ENCODE measurements around the gene CEL. TPM values are rescaled to one million over a fixed set of nuclear protein-coding genes. Genes with fewer than 3 reads are reported as not detected.
"Not testable (repeated sequence)": the region's sequence is repeated elsewhere in the genome, so short reads cannot be mapped to it uniquely, and the experiment has no call there.

The CEL gene
- total RNA-seq, 2 donors from 2014 or later = 1.7 to 2.8 TPM

DNA sequence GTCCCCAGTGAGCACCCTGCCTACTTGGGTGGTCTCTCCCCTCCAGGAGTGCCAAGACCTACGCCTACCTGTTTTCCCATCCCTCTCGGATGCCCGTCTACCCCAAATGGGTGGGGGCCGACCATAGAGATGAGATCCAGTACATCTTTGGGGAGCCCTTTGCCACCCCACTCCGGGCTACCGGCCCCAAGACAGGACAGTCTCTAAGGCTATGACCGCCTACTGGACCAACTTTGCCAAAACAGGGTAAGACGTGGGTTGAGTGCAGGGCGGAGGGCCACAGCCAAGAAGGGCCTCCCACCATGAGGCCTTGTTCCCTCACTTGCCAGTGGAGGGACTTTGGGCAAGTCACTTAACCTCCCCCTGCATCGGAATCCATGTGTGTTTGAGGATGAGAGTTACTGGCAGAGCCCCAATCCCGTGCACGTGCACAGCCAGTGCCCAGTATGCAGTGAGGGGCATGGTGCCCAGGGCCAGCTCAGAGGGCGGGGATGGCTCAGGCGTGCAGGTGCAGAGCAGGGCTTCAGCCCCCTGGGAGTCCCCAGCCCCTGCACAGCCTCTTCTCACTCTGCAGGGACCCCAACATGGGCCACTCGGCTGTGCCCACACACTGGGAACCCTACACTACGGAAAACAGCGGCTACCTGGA lies 24.6 kb downstream of the CEL start:
- intact Hi-C loops (cut with DNase I); DNase-seq (ENCODE audit: low spot score); H3K4me3 ChIP-seq; H3K27ac ChIP-seq; H3K36me3 ChIP-seq; H3K9me3 ChIP-seq; H3K4me1 ChIP-seq (replicated peaks); H3K27me3 ChIP-seq (replicated peaks; ENCODE audit: insufficient read depth): not testable (repeated sequence)
- WGBS = 80% methylated on average over 9 of the region's 17 CpGs

DNA sequence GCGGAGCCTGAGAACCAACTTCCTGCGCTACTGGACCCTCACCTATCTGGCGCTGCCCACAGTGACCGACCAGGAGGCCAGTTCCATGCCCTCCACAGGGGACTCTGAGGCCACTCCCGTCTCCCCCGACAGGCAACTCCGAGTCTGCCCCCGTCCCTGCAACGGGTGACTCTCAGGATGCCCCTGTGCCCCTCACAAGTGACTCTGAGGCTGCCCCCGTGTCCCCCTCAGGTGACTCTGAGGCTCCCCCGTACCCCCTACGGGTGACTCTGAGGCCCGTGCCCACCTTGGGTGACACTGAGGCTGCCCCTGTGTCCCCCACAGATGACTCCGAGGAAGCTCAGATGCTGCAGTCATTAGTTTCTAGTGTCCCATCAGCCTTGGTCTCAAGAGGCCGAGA lies 25.1 kb downstream of the CEL start:
- no peaks in the 10 kb centered on the region for H3K9me3 ChIP-seq
- DNase-seq (ENCODE audit: low spot score) = no peak
- intact Hi-C loops (cut with DNase I) = no loop called here
- WGBS = 70% methylated on average over 14 of the region's 15 CpGs
- H3K36me3 ChIP-seq = no peaks in the 10 kb centered on the region
- TF ChIP-seq, protein P1, sequence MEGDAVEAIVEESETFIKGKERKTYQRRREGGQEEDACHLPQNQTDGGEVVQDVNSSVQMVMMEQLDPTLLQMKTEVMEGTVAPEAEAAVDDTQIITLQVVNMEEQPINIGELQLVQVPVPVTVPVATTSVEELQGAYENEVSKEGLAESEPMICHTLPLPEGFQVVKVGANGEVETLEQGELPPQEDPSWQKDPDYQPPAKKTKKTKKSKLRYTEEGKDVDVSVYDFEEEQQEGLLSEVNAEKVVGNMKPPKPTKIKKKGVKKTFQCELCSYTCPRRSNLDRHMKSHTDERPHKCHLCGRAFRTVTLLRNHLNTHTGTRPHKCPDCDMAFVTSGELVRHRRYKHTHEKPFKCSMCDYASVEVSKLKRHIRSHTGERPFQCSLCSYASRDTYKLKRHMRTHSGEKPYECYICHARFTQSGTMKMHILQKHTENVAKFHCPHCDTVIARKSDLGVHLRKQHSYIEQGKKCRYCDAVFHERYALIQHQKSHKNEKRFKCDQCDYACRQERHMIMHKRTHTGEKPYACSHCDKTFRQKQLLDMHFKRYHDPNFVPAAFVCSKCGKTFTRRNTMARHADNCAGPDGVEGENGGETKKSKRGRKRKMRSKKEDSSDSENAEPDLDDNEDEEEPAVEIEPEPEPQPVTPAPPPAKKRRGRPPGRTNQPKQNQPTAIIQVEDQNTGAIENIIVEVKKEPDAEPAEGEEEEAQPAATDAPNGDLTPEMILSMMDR (IDR thresholded peaks at IDR 0.05) = no peak
- TF ChIP-seq POLR2AphosphoS5 (IDR thresholded peaks at IDR 0.05) (no peak), POLR2A (IDR thresholded peaks at IDR 0.05) (no peak)
- no peaks in the 10 kb centered on the region for H3K27me3 ChIP-seq (replicated peaks; ENCODE audit: insufficient read depth)
- no peaks in the 10 kb centered on the region for H3K4me1 ChIP-seq (replicated peaks)
- H3K27ac ChIP-seq = no peak overlapping the region
- no peak overlapping the region for H3K4me3 ChIP-seq

DNA sequence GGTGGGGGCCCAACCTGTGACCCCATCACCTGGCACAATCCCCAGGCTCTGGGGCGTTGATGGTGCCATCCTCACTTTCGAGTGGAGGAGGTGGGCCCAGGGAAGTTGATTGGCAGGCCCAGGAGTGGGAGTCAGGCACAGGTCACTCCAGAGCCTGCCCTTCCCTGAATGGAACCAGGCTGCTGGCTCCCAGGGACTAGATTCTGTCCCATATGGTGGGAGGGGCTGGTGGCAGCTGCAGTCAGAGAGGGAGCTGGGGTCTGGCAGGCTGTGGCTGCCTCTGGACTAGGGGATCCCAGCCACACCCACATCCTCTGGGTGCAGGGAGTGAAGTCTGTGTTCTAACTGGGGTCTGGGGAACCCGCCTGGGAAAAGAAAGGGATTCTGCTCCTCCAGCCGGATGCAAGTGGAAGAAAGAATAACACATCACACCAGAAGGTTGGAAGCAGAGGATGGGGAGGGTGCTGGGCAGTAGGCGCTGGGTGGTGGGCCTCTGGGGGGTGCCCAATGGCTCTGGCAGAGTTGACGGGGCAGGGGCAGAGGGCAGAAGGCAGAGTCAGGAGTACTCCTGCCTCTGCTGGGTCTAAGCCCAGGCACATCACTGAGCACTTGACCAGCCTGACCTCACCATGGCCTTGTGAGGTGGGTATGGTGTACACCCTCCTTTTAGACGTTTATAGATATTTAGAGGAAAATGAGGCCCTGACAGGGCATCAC lies 25.8 kb downstream of the CEL start:
- no peaks in the 10 kb centered on the region for H3K27me3 ChIP-seq (replicated peaks; ENCODE audit: insufficient read depth)
- H3K27ac ChIP-seq = no peak overlapping the region
- no peak for DNase-seq (ENCODE audit: low spot score)
- H3K4me1 ChIP-seq (replicated peaks) = no peaks in the 10 kb centered on the region
- no peak overlapping the region for H3K4me3 ChIP-seq
- WGBS = 74% methylated on average over 7 of the region's 7 CpGs
- TF ChIP-seq POLR2A (IDR thresholded peaks at IDR 0.05) (no peak), POLR2AphosphoS5 (IDR thresholded peaks at IDR 0.05) (no peak)
- TF ChIP-seq, protein P1 (IDR thresholded peaks at IDR 0.05) = no peak
- intact Hi-C loops (cut with DNase I) = no loop called here
- no peaks in the 10 kb centered on the region for H3K9me3 ChIP-seq
- no peaks in the 10 kb centered on the region for H3K36me3 ChIP-seq

DNA sequence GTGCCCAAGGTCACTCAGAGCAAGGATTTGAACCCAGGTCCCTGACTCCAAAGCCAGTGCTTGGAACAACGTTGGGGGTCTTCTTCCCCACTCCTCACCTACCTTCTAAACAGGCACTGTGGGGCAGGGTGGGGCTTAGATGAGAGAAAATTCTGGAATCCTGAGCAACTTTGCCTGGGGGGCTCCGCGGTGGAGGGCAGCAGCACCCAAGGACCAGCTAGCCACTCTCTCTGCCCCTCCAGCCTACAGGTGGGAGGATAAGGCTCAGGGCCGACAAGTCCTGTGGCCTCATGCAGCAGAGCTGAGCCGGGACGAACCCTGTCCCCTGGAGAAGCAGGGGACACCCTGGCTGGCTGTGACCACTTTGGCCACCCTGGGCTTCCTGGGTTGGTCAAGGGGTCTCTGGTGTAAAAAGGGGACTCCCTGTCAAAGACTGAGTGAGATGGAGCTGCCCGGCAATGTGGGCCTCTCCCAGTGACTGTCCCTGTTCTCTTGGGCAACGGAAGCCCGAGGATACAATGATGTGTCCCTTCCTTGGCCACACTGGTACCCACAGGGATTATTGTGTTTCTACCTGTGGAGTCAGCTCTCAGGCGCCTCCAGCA lies 26.5 kb downstream of the CEL start:
- intact Hi-C loops (cut with DNase I) = no loop called here

DNA sequence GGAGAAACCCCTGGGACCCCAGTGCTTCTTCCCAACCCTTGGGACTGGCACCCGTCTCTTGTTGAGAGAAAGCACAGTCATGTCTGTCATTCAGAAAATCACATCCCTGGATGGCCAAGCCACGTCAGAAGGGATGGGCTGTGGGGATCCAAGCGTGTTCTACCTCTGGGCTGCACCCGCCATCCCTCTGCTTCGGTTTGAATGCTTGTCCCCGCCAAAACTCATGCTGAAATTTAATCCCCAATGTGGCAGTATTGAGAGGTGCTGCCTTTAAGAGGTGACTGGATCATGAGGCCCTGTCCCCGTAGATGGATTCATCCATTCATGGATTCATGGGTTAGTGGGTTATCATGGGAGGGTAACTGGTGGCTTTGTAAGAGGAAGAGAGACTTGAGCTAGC lies 27.0 kb downstream of the CEL start:
- H3K9me3 ChIP-seq = no peaks in the 10 kb centered on the region
- no peak overlapping the region for H3K4me3 ChIP-seq
- H3K4me1 ChIP-seq (replicated peaks) = no peaks in the 10 kb centered on the region
- 89% methylated on average over 7 of the region's 7 CpGs for WGBS
- intact Hi-C loops (cut with DNase I) = no loop called here
- TF ChIP-seq POLR2A (IDR thresholded peaks at IDR 0.05) = no peak
- TF ChIP-seq, protein P1 (IDR thresholded peaks at IDR 0.05) = no peak
- no peak for TF ChIP-seq POLR2AphosphoS5 (IDR thresholded peaks at IDR 0.05)
- H3K36me3 ChIP-seq = no peaks in the 10 kb centered on the region
- no peaks in the 10 kb centered on the region for H3K27me3 ChIP-seq (replicated peaks; ENCODE audit: insufficient read depth)
- no peak for DNase-seq (ENCODE audit: low spot score)
- H3K27ac ChIP-seq = no peak overlapping the region

More for the DNA sequence above, 26.5 kb downstream of the CEL start:
- TF ChIP-seq POLR2AphosphoS5 (IDR thresholded peaks at IDR 0.05) (no peak), POLR2A (IDR thresholded peaks at IDR 0.05) (no peak)
- TF ChIP-seq, protein P1 (IDR thresholded peaks at IDR 0.05) = no peak
- Histone ChIP-seq H3K4me3 (no peak overlapping the region), H3K36me3 (no peaks in the 10 kb centered on the region), H3K27ac (no peak overlapping the region), H3K27me3 (replicated peaks; ENCODE audit: insufficient read depth) (no peaks in the 10 kb centered on the region), H3K4me1 (replicated peaks) (no peaks in the 10 kb centered on the region), H3K9me3 (no peaks in the 10 kb centered on the region)
- WGBS = 94% methylated on average over 8 of the region's 10 CpGs
- no peak for DNase-seq (ENCODE audit: low spot score)

All from prostate gland (tissue), 2 donors.